ENCODE results near the gene RAET1E.

DNA sequence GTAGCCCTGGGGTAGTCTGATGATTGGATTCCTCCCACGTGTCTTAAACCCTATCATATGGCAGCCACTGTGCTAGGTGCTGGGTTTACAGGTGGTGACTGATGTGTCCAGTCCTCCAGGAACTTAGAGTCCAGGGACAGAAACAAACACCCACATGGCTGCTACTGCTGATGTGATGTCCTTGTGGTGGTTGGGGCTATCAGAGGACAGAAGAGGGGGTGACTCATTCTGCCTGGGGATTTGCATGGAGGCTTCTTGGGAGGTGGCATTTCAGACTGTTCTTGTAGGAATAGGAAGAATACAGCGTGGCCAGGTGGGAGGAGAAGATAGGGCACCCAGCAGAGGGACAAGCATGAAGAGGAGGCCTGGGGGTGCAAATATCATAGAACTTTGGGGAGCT, 15.2 kb upstream of the RAET1E start:
- TF ChIP-seq MAFK (IDR thresholded peaks at IDR 0.05; ENCODE audit: low read length) (no peak), SMARCB1 (IDR thresholded peaks at IDR 0.05; ENCODE audit: insufficient read length, low read depth) (no peak), PHF21A (IDR thresholded peaks at IDR 0.05; ENCODE audit: borderline replicate concordance, low read depth) (no peak), RBFOX2 (IDR thresholded peaks at IDR 0.05; ENCODE audit: low read depth, low read length) (no peak), RBM17 (IDR thresholded peaks at IDR 0.05; ENCODE audit: borderline replicate concordance, low read depth, low read length) (no peak), SMC3 (conservative IDR thresholded peaks at IDR 0.05; ENCODE audit: insufficient read depth, low read depth, low read length) (no peak), USF1 (CRISPR knock-in tag; IDR thresholded peaks at IDR 0.05) (no peak), POLR2AphosphoS5 (IDR thresholded peaks at IDR 0.05; ENCODE audit: control insufficient read depth, insufficient read depth, low read depth, low read length) (no peak)
- TF ChIP-seq, protein P1, sequence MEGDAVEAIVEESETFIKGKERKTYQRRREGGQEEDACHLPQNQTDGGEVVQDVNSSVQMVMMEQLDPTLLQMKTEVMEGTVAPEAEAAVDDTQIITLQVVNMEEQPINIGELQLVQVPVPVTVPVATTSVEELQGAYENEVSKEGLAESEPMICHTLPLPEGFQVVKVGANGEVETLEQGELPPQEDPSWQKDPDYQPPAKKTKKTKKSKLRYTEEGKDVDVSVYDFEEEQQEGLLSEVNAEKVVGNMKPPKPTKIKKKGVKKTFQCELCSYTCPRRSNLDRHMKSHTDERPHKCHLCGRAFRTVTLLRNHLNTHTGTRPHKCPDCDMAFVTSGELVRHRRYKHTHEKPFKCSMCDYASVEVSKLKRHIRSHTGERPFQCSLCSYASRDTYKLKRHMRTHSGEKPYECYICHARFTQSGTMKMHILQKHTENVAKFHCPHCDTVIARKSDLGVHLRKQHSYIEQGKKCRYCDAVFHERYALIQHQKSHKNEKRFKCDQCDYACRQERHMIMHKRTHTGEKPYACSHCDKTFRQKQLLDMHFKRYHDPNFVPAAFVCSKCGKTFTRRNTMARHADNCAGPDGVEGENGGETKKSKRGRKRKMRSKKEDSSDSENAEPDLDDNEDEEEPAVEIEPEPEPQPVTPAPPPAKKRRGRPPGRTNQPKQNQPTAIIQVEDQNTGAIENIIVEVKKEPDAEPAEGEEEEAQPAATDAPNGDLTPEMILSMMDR (IDR thresholded peaks at IDR 0.05 in 2 of 3, conservative IDR thresholded peaks at IDR 0.05 in 1 of 3; ENCODE audit: insufficient read depth in 2 of 3, low read depth in 1 of 3, low read length in 3 of 3), result no peak

Measured in K562 (cell line).